ENCODE results near the gene TSSK3. TPM values are rescaled to one million over a fixed set of nuclear protein-coding genes. Genes with fewer than 3 reads are reported as not detected.

The TSSK3 gene
- polyA plus RNA-seq, 1 donor (not counting 4 experiments of a cell fraction or from before 2014, with no cell fraction given) = 0.14 TPM

DNA sequence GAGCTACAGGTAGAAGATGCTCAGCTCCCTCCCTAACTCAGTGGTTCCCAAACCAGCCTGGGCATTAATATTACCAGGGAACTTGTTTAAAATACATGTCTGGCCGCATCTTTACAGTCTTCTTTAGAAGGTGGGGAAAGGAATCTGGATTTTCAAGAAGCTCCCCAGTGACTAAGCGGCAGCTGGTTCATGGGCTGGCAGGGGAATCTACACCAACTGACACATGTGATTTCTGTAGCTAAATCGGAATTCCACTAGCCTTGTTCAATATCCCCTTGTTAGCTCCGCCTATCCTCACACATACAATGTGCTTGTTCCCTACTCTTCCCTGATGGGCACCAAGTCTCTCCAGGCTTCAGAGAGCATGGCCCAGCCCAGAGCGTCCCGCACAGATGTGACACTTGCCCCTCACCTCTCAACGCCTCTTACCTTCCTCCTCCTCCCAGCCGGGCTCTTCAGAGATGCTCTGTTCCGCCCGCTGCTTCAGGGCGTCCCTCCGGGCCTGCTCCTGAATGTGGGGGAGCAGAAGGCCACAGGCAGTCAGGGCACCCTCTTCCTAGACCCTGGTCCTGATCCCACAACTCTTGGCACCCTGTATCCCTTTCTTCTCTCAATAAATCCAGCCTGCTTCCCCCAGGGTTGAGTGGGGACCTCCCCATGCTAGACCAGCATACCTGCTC lies 15.3 kb downstream of the TSSK3 start:
- H4K20me1 ChIP-seq (ENCODE audit: control insufficient read depth, extremely low read depth, insufficient read depth, low read length) = no peaks in the 10 kb centered on the region
- H3K79me2 ChIP-seq (ENCODE audit: control insufficient read depth, insufficient read depth, low read length) = no peaks in the 10 kb centered on the region
- H3K4me2 ChIP-seq (ENCODE audit: control insufficient read depth, extremely low read depth, insufficient read depth, low read depth, low read length) = no peak overlapping the region
- H2AFZ ChIP-seq (ENCODE audit: control insufficient read depth, low read length) = no peak overlapping the region
- no peaks in the 10 kb centered on the region for H3K27me3 ChIP-seq (ENCODE audit: control insufficient read depth, extremely low read depth, insufficient read depth, low read length)
- H3K9me1 ChIP-seq (ENCODE audit: control insufficient read depth, extremely low read depth, insufficient read depth, low read length) = no peaks in the 10 kb centered on the region
- no peak overlapping the region for H3K4me3 ChIP-seq (ENCODE audit: control insufficient read depth in 2 of 3, extremely low read depth in 1 of 3, insufficient read depth in 2 of 3, low read depth in 1 of 3, low read length in 3 of 3)
- dilution Hi-C loops (cut with MboI; ENCODE audit: extremely low pct_ligation_motif_present, low sequenced_read_pairs) = no loop called here
- no peak for FAIRE-seq
- no peaks in the 10 kb centered on the region for H3K4me1 ChIP-seq (ENCODE audit: control insufficient read depth, extremely low read depth, insufficient read depth, low read length)
- no peak overlapping the region for H3K9ac ChIP-seq (ENCODE audit: control insufficient read depth, extremely low read depth, insufficient read depth, low read length)
- H3K27ac ChIP-seq (ENCODE audit: control insufficient read depth, insufficient read depth, low read length) = no peak overlapping the region
- DNase-seq (ENCODE audit: low read depth, low spot score) = no peak
- no peaks in the 10 kb centered on the region for H3K9me3 ChIP-seq (ENCODE audit: control insufficient read depth, low read depth, low read length)
- H3K36me3 ChIP-seq (ENCODE audit: control insufficient read depth in 2 of 2, extremely low read depth in 1 of 2, insufficient read depth in 2 of 2, low read length in 2 of 2) = peaks cover 43 to 57% of the 10 kb centered on the region in 2 experiments
- TF ChIP-seq, protein P1, sequence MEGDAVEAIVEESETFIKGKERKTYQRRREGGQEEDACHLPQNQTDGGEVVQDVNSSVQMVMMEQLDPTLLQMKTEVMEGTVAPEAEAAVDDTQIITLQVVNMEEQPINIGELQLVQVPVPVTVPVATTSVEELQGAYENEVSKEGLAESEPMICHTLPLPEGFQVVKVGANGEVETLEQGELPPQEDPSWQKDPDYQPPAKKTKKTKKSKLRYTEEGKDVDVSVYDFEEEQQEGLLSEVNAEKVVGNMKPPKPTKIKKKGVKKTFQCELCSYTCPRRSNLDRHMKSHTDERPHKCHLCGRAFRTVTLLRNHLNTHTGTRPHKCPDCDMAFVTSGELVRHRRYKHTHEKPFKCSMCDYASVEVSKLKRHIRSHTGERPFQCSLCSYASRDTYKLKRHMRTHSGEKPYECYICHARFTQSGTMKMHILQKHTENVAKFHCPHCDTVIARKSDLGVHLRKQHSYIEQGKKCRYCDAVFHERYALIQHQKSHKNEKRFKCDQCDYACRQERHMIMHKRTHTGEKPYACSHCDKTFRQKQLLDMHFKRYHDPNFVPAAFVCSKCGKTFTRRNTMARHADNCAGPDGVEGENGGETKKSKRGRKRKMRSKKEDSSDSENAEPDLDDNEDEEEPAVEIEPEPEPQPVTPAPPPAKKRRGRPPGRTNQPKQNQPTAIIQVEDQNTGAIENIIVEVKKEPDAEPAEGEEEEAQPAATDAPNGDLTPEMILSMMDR (optimal IDR thresholded peaks at IDR 0.05 in 1 of 3, IDR thresholded peaks at IDR 0.05 in 1 of 3, conservative IDR thresholded peaks at IDR 0.05 in 1 of 3; ENCODE audit: extremely low read depth in 1 of 3, insufficient read depth in 2 of 3, low read length in 3 of 3) = no peak
- no peak for TF ChIP-seq EZH2 (IDR thresholded peaks at IDR 0.05; ENCODE audit: low read length)

DNA sequence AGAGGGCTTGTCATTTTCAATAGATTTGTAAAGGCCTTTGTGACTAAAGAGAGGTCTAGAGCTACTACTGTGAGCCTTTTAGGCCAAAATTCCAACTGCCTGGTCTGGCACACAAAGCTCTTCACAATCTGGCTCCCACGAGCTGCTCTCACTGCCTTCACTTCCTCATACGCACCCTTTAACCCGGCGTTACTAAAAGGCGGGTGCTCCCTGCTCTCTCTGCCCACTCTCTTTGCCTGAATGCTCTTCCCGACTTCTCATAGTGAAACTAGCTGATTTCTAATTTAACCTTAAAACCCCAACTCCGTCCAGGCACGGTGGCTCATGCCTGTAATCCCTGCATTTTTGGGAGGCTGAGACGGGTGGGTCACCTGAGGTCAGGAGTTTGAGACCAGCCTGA lies 17.7 kb downstream of the TSSK3 start:
- DNase-seq (ENCODE audit: low read depth, low spot score) (no peak), FAIRE-seq (no peak)
- Histone ChIP-seq H2AFZ (ENCODE audit: control insufficient read depth, low read length) (no peak overlapping the region), H3K9me1 (ENCODE audit: control insufficient read depth, extremely low read depth, insufficient read depth, low read length) (no peaks in the 10 kb centered on the region), H4K20me1 (ENCODE audit: control insufficient read depth, extremely low read depth, insufficient read depth, low read length) (no peaks in the 10 kb centered on the region), H3K79me2 (ENCODE audit: control insufficient read depth, insufficient read depth, low read length) (no peaks in the 10 kb centered on the region), H3K27me3 (ENCODE audit: control insufficient read depth, extremely low read depth, insufficient read depth, low read length) (no peaks in the 10 kb centered on the region), H3K4me3 (ENCODE audit: control insufficient read depth in 2 of 3, extremely low read depth in 1 of 3, insufficient read depth in 2 of 3, low read depth in 1 of 3, low read length in 3 of 3) (no peak overlapping the region), H3K4me2 (ENCODE audit: control insufficient read depth, extremely low read depth, insufficient read depth, low read depth, low read length) (no peak overlapping the region), H3K27ac (ENCODE audit: control insufficient read depth, insufficient read depth, low read length) (no peak overlapping the region), H3K9ac (ENCODE audit: control insufficient read depth, extremely low read depth, insufficient read depth, low read length) (no peak overlapping the region), H3K4me1 (ENCODE audit: control insufficient read depth, extremely low read depth, insufficient read depth, low read length) (no peaks in the 10 kb centered on the region), H3K9me3 (ENCODE audit: control insufficient read depth, low read depth, low read length) (no peaks in the 10 kb centered on the region), H3K36me3 (ENCODE audit: control insufficient read depth in 2 of 2, extremely low read depth in 1 of 2, insufficient read depth in 2 of 2, low read length in 2 of 2) (peaks cover 39 to 42% of the 10 kb centered on the region in 2 experiments)
- dilution Hi-C loops (cut with MboI; ENCODE audit: extremely low pct_ligation_motif_present, low sequenced_read_pairs) = no loop called here
- TF ChIP-seq, protein P1 (optimal IDR thresholded peaks at IDR 0.05 in 1 of 3, IDR thresholded peaks at IDR 0.05 in 1 of 3, conservative IDR thresholded peaks at IDR 0.05 in 1 of 3; ENCODE audit: extremely low read depth in 1 of 3, insufficient read depth in 2 of 3, low read length in 3 of 3) = no peak
- TF ChIP-seq EZH2 (IDR thresholded peaks at IDR 0.05; ENCODE audit: low read length) = no peak

Data from keratinocyte (primary cell).